Fibroblast of pulmonary artery (primary cell): ENCODE data around the gene CAMTA1.
A peak's percentile ranks its signal among the peaks of the same experiment; 100 is the strongest.
"Not testable (repeated sequence)": the region's sequence is repeated elsewhere in the genome, so short reads cannot be mapped to it uniquely, and the experiment has no call there.

Source experiments
- DNase-seq: peaks from one replicate; pipeline ENCODE4 v3.0.0-alpha.2; 2010; ENCODE audit warnings: low read depth
- H3K4me3 ChIP-seq: replicated peaks from 2 replicates; pipeline ENCODE4 v1.5.1; 2011; ENCODE audit warnings: low read depth, mild to moderate bottlenecking, control low read depth, low read length, moderate library complexity
- CTCF ChIP-seq: IDR thresholded peaks from 2 replicates; pipeline ENCODE4 v1.5.1; 2011; ENCODE audit warnings: mild to moderate bottlenecking, control low read depth, low read length, inconsistent platforms; ENCODE audit errors: missing control alignments

Gene CAMTA1

GRCh38 chr1:6835139-6835538, 49.9 kb downstream of the CAMTA1 start:
- DNase-seq, result no peak
- TF ChIP-seq CTCF, result no peak
- H3K4me3 ChIP-seq, result no peak overlapping the region

- no peak overlapping the region for H3K4me3 ChIP-seq
- no peak for TF ChIP-seq CTCF
- no peak for DNase-seq
Observed at GRCh38 chr1:6842301-6842700, 57.0 kb downstream of the CAMTA1 start.

GRCh38 chr1:6845786-6846185, 60.5 kb downstream of the CAMTA1 start:
- not testable (repeated sequence) for DNase-seq, H3K4me3 ChIP-seq

GRCh38 chr1:6848816-6849215, 63.6 kb downstream of the CAMTA1 start:
- no peak for TF ChIP-seq CTCF
- DNase-seq, result no peak
- H3K4me3 ChIP-seq, result no peak overlapping the region

GRCh38 chr1:6850537-6850936, 65.3 kb downstream of the CAMTA1 start:
- no peak for TF ChIP-seq CTCF
- H3K4me3 ChIP-seq, result no peak overlapping the region
- DNase-seq, result no peak

- H3K4me3 ChIP-seq, result no peak overlapping the region
- TF ChIP-seq CTCF, result no peak
- DNase-seq, result no peak
Observed at GRCh38 chr1:6852136-6852890, 67.1 kb downstream of the CAMTA1 start.

GRCh38 chr1:6854166-6854565, 68.9 kb downstream of the CAMTA1 start:
- DNase-seq, result peak; percentile 49
- TF ChIP-seq CTCF, result no peak
- no peak overlapping the region for H3K4me3 ChIP-seq
